ENCODE results near the gene LRRC8D.

The LRRC8D gene

DNA sequence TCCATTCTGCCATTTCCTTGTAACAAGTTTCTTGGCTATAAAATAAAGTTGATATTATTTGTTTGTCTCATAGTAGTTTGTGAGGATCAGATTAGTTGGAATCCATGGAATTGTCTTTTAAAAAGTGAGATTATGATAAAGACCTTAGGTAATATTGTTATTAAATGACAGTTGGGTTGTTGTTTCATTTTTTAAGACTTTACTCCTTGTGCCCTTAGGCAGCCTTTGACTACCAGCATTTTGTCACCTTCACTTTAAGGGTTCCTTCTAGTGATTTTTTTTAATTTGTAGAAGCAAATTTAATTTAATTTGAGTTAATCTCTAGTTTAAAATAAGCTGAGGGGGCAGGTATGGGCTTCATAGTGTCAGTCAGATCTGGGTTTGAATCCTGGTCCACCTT is 89.4 kb downstream of the LRRC8D start:
- Mint-ChIP-seq H3K9me3 (no peaks in the 10 kb centered on the region), H3K27ac (peak overlapping the region; percentile 86), H3K4me3 (no peak overlapping the region), H3K36me3 (ENCODE audit: low read depth) (peaks cover 9% of the 10 kb centered on the region), H3K4me1 (peaks cover 72% of the 10 kb centered on the region), H3K27me3 (ENCODE audit: low read depth, poor library complexity) (no peaks in the 10 kb centered on the region)
- TF ChIP-seq CTCF (IDR thresholded peaks at IDR 0.05), result no peak
- DNase-seq, result no peak

GRCh38 chr1:89910780-89911179 is 89.9 kb downstream of the LRRC8D start:
- no peak for TF ChIP-seq CTCF (IDR thresholded peaks at IDR 0.05)

GRCh38 chr1:89911191-89911991 is 90.6 kb downstream of the LRRC8D start:
- H3K36me3 Mint-ChIP-seq (ENCODE audit: low read depth), result peaks cover 9% of the 10 kb centered on the region
- TF ChIP-seq CTCF (IDR thresholded peaks at IDR 0.05), result no peak
- peaks cover 61% of the 10 kb centered on the region for H3K4me1 Mint-ChIP-seq
- H3K27me3 Mint-ChIP-seq (ENCODE audit: low read depth, poor library complexity), result no peaks in the 10 kb centered on the region
- H3K9me3 Mint-ChIP-seq, result no peaks in the 10 kb centered on the region
- no peak for DNase-seq
- peak overlapping the region; percentile 45 for H3K4me3 Mint-ChIP-seq
- peak overlapping the region; percentile 86 for H3K27ac Mint-ChIP-seq

More at GRCh38 chr1:89910780-89911179, 89.9 kb downstream of the LRRC8D start:
- H3K36me3 Mint-ChIP-seq (ENCODE audit: low read depth), result peaks cover 9% of the 10 kb centered on the region
- no peak for DNase-seq
- peak overlapping the region; percentile 41 for H3K4me3 Mint-ChIP-seq
- H3K27me3 Mint-ChIP-seq (ENCODE audit: low read depth, poor library complexity), result no peaks in the 10 kb centered on the region
- no peaks in the 10 kb centered on the region for H3K9me3 Mint-ChIP-seq
- peak overlapping the region; percentile 86 for H3K27ac Mint-ChIP-seq
- H3K4me1 Mint-ChIP-seq, result peaks cover 67% of the 10 kb centered on the region

DNA sequence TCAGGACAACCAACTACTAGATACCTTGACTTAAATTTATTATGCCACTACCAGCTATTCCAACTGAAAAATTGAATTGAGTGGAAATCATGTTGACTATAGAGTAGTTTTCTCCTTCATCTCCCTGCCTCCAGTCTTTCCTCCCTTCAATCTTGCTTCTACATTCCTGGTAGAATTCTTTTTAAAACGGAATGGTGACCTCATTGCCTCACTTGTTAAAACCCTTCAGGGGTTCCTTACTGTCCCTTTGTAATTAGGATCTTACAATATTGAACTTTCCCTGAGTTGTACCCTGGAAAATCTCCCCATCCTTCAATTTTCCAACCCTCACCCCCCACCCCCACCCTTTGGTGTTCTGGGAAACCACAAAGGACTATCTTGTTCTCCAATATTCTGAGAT is 91.2 kb downstream of the LRRC8D start:
- H3K36me3 Mint-ChIP-seq (ENCODE audit: low read depth), result peaks cover 9% of the 10 kb centered on the region
- no peak for TF ChIP-seq CTCF (IDR thresholded peaks at IDR 0.05)
- peak overlapping the region; percentile 86 for H3K27ac Mint-ChIP-seq
- no peaks in the 10 kb centered on the region for H3K9me3 Mint-ChIP-seq
- H3K4me3 Mint-ChIP-seq, result peak overlapping the region; percentile 45
- H3K4me1 Mint-ChIP-seq, result peaks cover 54% of the 10 kb centered on the region
- DNase-seq, result no peak
- no peaks in the 10 kb centered on the region for H3K27me3 Mint-ChIP-seq (ENCODE audit: low read depth, poor library complexity)

GRCh38 chr1:89913353-89914095 is 92.7 kb downstream of the LRRC8D start:
- H3K27me3 Mint-ChIP-seq (ENCODE audit: low read depth, poor library complexity), result no peaks in the 10 kb centered on the region
- TF ChIP-seq CTCF (IDR thresholded peaks at IDR 0.05), result no peak
- H3K4me1 Mint-ChIP-seq, result peaks cover 42% of the 10 kb centered on the region
- H3K27ac Mint-ChIP-seq, result peak overlapping the region; percentile 27
- no peak overlapping the region for H3K4me3 Mint-ChIP-seq
- peaks cover 15% of the 10 kb centered on the region for H3K36me3 Mint-ChIP-seq (ENCODE audit: low read depth)
- no peaks in the 10 kb centered on the region for H3K9me3 Mint-ChIP-seq
- DNase-seq, result no peak
